Peyer's patch (tissue), 4 donors: ENCODE data around the gene ZNF681.

Source experiments
- POLR2A ChIP-seq, 2 donors: fragments of 450-650 bp; IDR thresholded peaks; one replicate each; pipeline ENCODE4 v1.5.1; 2017; ENCODE audit warnings: antibody characterized with exemption in 2 of 2, mild to moderate bottlenecking in 2 of 2, moderate library complexity in 2 of 2
- TF ChIP-seq, protein P1 (sequence below), 6 experiments: fragments of 450-650 bp in 4 of 6; fragments of 200-600 bp in 2 of 6; sonication (generic) in 1 of 6; IDR thresholded peaks; one replicate each; pipeline ENCODE4 v1.5.1; 2017 to 2019; ENCODE audit warnings: antibody characterized with exemption in 6 of 6, mild to moderate bottlenecking in 3 of 6, moderate library complexity in 1 of 6

GRCh38 chr19:23802290-23802689, 43.6 kb upstream of the ZNF681 start:
- TF ChIP-seq, protein P1, sequence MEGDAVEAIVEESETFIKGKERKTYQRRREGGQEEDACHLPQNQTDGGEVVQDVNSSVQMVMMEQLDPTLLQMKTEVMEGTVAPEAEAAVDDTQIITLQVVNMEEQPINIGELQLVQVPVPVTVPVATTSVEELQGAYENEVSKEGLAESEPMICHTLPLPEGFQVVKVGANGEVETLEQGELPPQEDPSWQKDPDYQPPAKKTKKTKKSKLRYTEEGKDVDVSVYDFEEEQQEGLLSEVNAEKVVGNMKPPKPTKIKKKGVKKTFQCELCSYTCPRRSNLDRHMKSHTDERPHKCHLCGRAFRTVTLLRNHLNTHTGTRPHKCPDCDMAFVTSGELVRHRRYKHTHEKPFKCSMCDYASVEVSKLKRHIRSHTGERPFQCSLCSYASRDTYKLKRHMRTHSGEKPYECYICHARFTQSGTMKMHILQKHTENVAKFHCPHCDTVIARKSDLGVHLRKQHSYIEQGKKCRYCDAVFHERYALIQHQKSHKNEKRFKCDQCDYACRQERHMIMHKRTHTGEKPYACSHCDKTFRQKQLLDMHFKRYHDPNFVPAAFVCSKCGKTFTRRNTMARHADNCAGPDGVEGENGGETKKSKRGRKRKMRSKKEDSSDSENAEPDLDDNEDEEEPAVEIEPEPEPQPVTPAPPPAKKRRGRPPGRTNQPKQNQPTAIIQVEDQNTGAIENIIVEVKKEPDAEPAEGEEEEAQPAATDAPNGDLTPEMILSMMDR (IDR thresholded peaks at IDR 0.05), result no peak
- no peak for TF ChIP-seq POLR2A (IDR thresholded peaks at IDR 0.05)
